ENCODE results near the gene MINAR1. TPM values are rescaled to one million over a fixed set of nuclear protein-coding genes. Genes with fewer than 3 reads are reported as not detected.
A peak's percentile ranks its signal among the peaks of the same experiment; 100 is the strongest.

The MINAR1 gene, protein sequence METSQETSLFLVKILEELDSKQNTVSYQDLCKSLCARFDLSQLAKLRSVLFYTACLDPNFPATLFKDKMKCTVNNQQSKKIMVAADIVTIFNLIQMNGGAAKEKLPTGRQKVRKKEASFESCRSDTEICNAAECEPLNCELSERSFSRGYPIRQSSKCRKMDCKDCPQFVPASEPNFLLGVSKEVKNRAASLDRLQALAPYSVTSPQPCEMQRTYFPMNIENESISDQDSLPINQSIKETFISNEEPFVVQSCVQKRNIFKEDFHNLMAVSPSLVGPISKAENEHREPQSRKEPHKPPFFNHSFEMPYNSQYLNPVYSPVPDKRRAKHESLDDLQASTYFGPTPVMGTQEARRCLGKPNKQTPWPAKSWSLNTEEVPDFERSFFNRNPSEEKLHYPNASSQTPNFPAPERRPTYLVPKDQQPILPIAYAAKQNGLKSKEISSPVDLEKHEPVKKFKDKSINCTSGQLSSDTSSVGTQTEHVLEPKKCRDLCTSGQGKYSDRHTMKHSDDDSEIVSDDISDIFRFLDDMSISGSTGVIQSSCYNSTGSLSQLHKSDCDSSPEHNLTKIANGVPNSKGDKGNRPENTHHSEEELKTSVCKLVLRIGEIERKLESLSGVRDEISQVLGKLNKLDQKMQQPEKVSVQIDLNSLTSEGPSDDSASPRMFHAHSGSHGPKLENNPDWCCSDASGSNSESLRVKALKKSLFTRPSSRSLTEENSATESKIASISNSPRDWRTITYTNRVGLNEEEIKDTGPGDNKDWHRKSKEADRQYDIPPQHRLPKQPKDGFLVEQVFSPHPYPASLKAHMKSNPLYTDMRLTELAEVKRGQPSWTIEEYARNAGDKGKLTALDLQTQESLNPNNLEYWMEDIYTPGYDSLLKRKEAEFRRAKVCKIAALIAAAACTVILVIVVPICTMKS
- under 1 TPM; 0.39 to 0.51 TPM for total RNA-seq

DNA sequence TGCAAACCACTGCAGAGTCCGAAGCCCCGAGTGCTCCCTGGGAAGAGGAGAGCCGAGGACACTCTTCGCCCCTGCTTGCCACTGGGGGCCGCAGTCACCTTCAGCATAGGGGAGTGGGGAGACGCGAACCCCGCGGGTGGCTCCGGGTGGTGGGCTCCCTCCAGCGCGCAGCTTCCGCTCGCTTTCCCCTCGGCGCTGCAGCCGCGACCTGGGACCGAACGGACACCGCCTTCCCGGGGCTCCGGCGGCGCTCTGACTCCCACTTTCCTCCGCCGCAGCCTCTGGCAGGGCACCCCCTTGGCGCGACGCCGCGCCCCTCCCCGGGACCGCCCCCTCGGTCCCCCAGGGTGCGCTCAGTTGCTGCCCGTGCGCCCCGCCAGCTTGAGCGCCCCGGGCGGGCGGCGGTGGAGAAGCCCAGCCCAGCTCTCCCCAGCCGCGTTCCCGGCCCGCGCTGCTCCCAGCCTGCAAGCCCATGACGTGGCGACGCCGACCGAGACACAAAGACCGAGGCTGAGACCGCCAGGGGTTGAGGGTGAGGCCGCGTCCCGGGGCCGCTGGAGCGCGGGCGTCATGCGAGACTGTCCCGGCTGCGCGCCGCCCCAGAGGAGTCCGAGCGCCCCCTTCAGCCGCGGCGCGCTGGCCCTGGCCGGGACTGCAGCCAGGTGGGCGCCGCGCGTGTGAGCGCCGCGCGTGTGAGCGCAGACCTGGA lies at the start of gene MINAR1:
Gene MINAR1 (plus strand): TSS at position 701 of the 709 bp plus-strand sequence. CDS start 23,812 bp downstream, outside the sequence.
- H3K4me1 Mint-ChIP-seq = peaks cover 4% of the 10 kb centered on the region
- no peak within 1 kb of the TSS for H3K27ac Mint-ChIP-seq
- H3K9me3 Mint-ChIP-seq (ENCODE audit: low read depth) = no peaks in the 10 kb centered on the region
- intact Hi-C loops (cut with DNase I, micrococcal nuclease) = no loop called here
- H3K27me3 Mint-ChIP-seq = peaks cover 60% of the 10 kb centered on the region
- H3K4me3 Mint-ChIP-seq = peak within 1 kb of the TSS; percentile 12
- peak; percentile 34 for DNase-seq
- POLR2A ChIA-PET = no interaction called here
- peak; percentile 26 for ATAC-seq
- H3K36me3 Mint-ChIP-seq (ENCODE audit: low read depth) = no peaks in the 10 kb centered on the region
- CTCF ChIA-PET = interaction anchor here (1.0 to 1.7 kb wide), 2 partner anchors 50 to 87 kb away, joined by 3 to 7 read pairs; no protein-coding TSS in a partner anchor

DNA sequence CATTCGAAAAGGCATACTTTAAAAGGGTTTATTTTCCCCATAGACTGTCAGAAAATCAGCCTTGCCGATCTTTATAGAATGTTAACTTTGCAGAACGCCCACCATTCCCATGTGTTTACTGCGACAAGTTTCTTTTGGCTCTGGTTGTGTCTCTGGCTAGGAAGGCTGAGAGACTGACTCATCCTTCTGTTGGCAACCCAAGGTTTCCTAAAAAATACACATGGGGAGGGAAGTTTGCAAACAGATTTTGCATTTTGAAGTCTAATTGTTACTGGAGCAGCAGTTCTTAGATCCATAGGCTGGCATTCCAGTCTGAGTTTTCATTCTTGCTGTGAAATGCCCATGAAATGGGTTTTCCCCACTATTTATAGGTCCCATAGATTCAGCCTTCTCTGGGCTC lies 37.9 kb upstream of the MINAR1 start:
- CTCF ChIA-PET = no interaction called here
- no peaks in the 10 kb centered on the region for H3K9me3 Mint-ChIP-seq (ENCODE audit: low read depth)
- intact Hi-C loops (cut with DNase I, micrococcal nuclease) = no loop called here
- no peak for DNase-seq
- no peaks in the 10 kb centered on the region for H3K4me1 Mint-ChIP-seq
- ATAC-seq = no peak
- H3K27me3 Mint-ChIP-seq = no peaks in the 10 kb centered on the region
- no peak overlapping the region for H3K27ac Mint-ChIP-seq
- POLR2A ChIA-PET = no interaction called here
- peaks cover 7% of the 10 kb centered on the region for H3K36me3 Mint-ChIP-seq (ENCODE audit: low read depth)
- no peak overlapping the region for H3K4me3 Mint-ChIP-seq

DNA sequence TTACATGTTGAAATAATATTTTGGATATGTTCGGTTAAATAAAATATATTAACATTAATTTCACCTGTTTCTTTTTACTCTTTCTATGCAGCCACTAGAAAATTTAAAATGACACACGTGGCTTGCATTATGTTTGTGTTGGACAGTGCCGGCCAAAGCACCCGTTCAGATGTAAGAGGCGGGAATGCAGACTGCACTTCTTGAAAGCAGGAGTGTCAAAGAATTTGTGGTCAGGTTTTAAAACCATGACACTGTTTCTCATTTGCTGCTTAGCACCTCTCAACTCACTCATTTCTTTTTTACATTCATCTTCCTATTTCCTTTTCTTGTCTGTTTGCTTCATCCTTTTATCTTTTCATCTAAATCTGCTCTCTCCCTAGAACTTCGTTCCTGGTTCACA lies 35.3 kb upstream of the MINAR1 start:
- Mint-ChIP-seq H3K36me3 (ENCODE audit: low read depth) (peaks cover 5% of the 10 kb centered on the region), H3K27me3 (no peaks in the 10 kb centered on the region), H3K9me3 (ENCODE audit: low read depth) (no peaks in the 10 kb centered on the region), H3K4me1 (no peaks in the 10 kb centered on the region), H3K4me3 (no peak overlapping the region), H3K27ac (no peak overlapping the region)
- intact Hi-C loops (cut with DNase I, micrococcal nuclease) = no loop called here
- DNase-seq (no peak), ATAC-seq (no peak)
- ChIA-PET CTCF (no interaction called here), POLR2A (no interaction called here)

DNA sequence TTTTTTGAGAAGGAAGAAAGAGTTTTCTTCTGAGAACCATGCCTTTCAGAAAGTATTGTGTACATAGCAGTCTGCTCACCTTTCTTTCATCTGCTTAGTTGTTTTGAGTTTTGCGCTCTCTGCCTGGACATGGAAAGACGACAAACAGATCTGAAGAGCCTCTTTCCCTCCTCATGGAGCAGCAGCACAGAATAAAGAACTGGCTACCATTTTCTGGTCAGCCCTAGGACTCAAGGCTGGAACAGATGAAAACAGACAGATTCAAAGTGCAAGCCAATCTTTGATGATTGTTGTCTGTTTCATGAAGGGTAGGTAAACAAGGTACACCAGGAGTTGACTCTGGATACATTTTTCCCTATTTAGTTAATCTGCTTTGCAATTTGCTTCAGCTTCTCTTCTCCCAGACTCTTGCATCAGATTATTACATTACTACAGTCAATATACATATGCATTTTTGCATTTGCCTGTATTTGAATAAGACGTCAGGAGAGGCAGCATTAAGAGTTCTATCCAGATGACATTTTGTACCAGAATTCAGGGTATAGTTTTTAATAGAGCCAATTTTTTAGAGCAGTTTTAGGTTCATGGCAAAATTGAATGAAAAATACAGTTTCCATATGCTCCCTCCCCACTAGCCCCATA lies 34.7 kb upstream of the MINAR1 start:
- Mint-ChIP-seq H3K4me1 (no peaks in the 10 kb centered on the region), H3K9me3 (ENCODE audit: low read depth) (no peaks in the 10 kb centered on the region), H3K27me3 (no peaks in the 10 kb centered on the region), H3K27ac (no peak overlapping the region), H3K36me3 (ENCODE audit: low read depth) (peaks cover 3% of the 10 kb centered on the region), H3K4me3 (no peak overlapping the region)
- intact Hi-C loops (cut with DNase I, micrococcal nuclease) = no loop called here
- DNase-seq (no peak), ATAC-seq (no peak)
- POLR2A ChIA-PET = no interaction called here
- CTCF ChIA-PET = no interaction called here

DNA sequence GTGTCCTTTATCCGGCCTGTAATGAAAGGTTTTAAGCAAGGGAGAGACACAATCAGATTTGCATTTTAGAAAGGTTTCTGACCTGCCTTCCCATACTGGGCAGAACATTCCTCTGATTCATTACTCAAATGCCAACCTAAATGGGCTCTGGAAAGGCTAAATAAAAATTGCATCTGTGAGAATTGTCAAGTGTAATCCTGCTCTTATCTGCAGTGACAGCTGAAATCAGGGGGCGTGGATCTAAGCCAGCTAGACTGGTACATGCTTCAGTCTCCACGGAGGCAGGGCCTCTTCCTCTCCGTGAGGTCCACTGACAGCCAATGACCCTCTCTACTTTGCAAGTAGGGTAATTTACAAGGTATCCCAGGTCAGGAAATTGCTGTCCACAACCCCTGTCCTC lies 32.5 kb upstream of the MINAR1 start:
- Mint-ChIP-seq H3K27ac (no peak overlapping the region), H3K36me3 (ENCODE audit: low read depth) (no peaks in the 10 kb centered on the region), H3K9me3 (ENCODE audit: low read depth) (no peaks in the 10 kb centered on the region), H3K4me3 (no peak overlapping the region), H3K4me1 (no peaks in the 10 kb centered on the region), H3K27me3 (no peaks in the 10 kb centered on the region)
- intact Hi-C loops (cut with DNase I, micrococcal nuclease) = no loop called here
- ChIA-PET CTCF (interaction anchor here (0.8 to 1.5 kb wide), 2 partner anchors 16 to 18 kb away, joined by 3 read pairs; no protein-coding TSS in a partner anchor), POLR2A (no interaction called here)
- no peak for ATAC-seq
- DNase-seq = no peak

DNA sequence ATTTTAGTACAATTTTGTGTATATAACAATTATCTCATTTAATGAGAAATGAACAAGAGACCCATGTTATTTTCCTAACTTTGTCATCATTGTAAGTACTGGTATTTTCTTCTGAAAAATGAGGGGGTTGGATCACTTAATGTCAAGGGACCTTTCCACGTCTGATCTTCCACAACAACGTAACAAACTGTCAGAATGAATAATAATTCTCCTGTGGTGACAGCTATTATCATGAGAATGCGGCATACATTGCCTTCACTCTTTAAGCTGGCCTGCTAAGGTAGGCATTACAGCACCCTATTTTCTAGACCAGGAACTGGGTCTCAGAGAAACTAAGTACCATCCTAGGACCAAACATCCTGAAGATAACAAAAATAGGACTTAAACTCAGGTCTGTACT lies 31.5 kb upstream of the MINAR1 start:
- Mint-ChIP-seq H3K27me3 (no peaks in the 10 kb centered on the region), H3K27ac (no peak overlapping the region), H3K36me3 (ENCODE audit: low read depth) (no peaks in the 10 kb centered on the region), H3K9me3 (ENCODE audit: low read depth) (no peaks in the 10 kb centered on the region), H3K4me1 (no peaks in the 10 kb centered on the region), H3K4me3 (no peak overlapping the region)
- DNase-seq (no peak), ATAC-seq (no peak)
- CTCF ChIA-PET = interaction anchor here (1.5 kb wide), 1 partner anchor 19 kb away, joined by 3 read pairs; no protein-coding TSS in a partner anchor
- POLR2A ChIA-PET = no interaction called here
- intact Hi-C loops (cut with DNase I, micrococcal nuclease) = no loop called here

DNA sequence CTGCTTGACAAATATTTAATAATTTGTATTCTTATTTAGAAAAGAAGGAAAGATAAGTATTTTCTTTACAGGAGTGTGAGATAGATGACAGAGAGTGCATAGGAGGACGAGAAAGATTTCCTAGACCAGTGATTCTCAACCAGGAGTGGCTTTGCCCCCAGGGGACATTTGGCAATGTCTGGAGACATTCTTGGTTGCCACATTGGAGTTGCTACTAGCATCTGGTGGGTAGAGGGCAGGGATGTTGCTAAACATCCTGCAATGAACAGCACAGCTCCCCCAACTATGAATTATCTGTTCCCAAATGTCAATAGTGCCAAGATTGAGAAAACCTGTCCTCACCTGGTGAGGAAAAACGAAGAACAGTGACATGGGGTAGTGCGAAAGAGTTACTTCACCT lies 30.8 kb upstream of the MINAR1 start:
- H3K36me3 Mint-ChIP-seq (ENCODE audit: low read depth) = no peaks in the 10 kb centered on the region
- DNase-seq (no peak), ATAC-seq (no peak)
- H3K4me3 Mint-ChIP-seq = no peak overlapping the region
- H3K27me3 Mint-ChIP-seq = no peaks in the 10 kb centered on the region
- H3K27ac Mint-ChIP-seq = no peak overlapping the region
- CTCF ChIA-PET = no interaction called here
- POLR2A ChIA-PET = no interaction called here
- no peaks in the 10 kb centered on the region for H3K4me1 Mint-ChIP-seq
- intact Hi-C loops (cut with DNase I, micrococcal nuclease) = no loop called here
- no peaks in the 10 kb centered on the region for H3K9me3 Mint-ChIP-seq (ENCODE audit: low read depth)

DNA sequence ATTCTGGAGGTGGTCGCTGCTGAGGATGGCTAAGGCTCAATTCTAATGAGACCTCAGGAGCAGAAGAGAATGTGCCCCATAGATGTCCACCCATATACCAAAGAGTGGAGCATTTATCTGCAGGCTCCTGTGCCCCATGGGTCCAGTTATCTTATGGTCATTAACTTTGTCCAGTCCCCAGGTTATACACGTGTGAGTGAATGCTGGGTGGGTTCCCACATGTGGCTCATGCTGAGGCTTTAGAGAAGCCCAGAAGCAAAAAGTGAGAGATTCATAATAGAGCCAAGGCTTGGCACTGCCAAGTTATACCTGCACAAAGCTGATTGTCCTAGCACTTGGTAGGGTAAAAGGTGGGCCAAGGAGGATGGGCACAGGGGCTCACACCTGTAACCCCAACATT lies 30.0 kb upstream of the MINAR1 start:
- Mint-ChIP-seq H3K4me1 (no peaks in the 10 kb centered on the region), H3K27me3 (no peaks in the 10 kb centered on the region), H3K4me3 (no peak overlapping the region), H3K36me3 (ENCODE audit: low read depth) (no peaks in the 10 kb centered on the region), H3K27ac (no peak overlapping the region), H3K9me3 (ENCODE audit: low read depth) (no peaks in the 10 kb centered on the region)
- ChIA-PET CTCF (no interaction called here), POLR2A (no interaction called here)
- DNase-seq (no peak), ATAC-seq (no peak)
- intact Hi-C loops (cut with DNase I, micrococcal nuclease) = no loop called here

DNA sequence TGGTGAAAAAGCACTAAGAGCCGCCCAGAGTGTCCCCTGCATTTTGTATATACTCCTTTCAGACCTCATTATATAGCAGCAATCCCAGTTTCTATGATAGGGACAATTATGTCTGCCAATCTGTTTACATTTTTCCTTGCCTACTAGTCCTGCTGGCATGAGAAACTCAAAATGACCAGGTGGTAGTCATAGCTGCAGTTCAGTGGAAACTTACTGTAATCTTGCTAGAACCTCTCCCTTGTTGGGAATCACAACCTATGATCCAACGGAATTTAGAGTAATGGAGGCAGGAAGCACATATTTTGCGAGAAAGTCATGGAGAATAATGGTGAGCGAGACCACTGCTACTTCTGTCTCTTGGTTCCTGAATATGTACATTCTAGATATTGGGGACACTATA lies 28.6 kb upstream of the MINAR1 start:
- ChIA-PET CTCF (interaction anchor here (1.0 kb wide), 1 partner anchor 123 kb away, joined by 3 read pairs; no protein-coding TSS in a partner anchor), POLR2A (interaction anchor here (0.8 kb wide), 1 partner anchor 948 kb away, joined by 4 read pairs; no protein-coding TSS in a partner anchor)
- Mint-ChIP-seq H3K36me3 (ENCODE audit: low read depth) (no peaks in the 10 kb centered on the region), H3K27ac (no peak overlapping the region), H3K27me3 (no peaks in the 10 kb centered on the region), H3K9me3 (ENCODE audit: low read depth) (no peaks in the 10 kb centered on the region), H3K4me3 (no peak overlapping the region), H3K4me1 (no peaks in the 10 kb centered on the region)
- DNase-seq = no peak
- intact Hi-C loops (cut with DNase I, micrococcal nuclease) = no loop called here
- no peak for ATAC-seq

DNA sequence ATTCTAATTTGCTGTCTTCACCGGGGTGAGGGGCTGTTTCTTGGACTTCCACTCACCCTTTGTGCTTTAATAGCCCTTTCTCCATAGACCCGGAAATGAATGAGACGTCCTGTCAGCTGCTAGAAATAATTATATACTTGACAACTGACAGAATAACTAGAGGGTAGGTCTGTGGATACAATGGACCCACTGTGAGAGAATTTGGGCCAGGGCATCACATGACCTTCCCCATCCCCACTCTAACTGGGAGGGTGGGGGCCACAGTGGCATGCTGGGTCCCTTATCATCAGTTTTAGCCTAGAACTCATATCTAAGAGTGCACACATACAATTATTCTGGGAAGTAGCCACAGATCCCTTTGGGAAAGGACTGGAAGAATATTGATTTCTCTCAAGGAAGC lies 25.9 kb upstream of the MINAR1 start:
- Mint-ChIP-seq H3K4me1 (no peaks in the 10 kb centered on the region), H3K9me3 (ENCODE audit: low read depth) (no peaks in the 10 kb centered on the region), H3K4me3 (no peak overlapping the region), H3K36me3 (ENCODE audit: low read depth) (no peaks in the 10 kb centered on the region), H3K27me3 (no peaks in the 10 kb centered on the region), H3K27ac (no peak overlapping the region)
- ChIA-PET POLR2A (no interaction called here), CTCF (no interaction called here)
- intact Hi-C loops (cut with DNase I, micrococcal nuclease) = no loop called here
- DNase-seq (no peak), ATAC-seq (no peak)

DNA sequence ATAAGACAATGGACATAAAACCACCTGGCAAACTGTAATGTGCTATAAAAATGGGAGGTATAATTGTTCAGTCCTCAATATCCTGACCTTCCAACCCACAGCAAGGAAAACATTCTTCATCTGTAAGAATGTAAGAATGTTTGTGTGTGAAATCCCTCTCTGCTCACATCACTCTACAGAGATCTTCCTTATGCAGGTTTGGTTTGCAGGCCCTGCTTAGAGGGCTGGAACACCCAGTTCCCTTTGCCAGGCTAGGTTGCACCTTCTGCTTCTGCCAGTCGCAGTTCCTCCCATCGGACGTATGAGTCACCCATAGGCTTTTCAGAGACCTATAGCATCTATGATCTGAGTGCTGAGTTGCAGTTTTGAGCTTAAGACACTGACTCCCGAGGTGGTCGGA lies 24.1 kb upstream of the MINAR1 start:
- no peak for DNase-seq
- no peaks in the 10 kb centered on the region for H3K9me3 Mint-ChIP-seq (ENCODE audit: low read depth)
- intact Hi-C loops (cut with DNase I, micrococcal nuclease) = no loop called here
- CTCF ChIA-PET = no interaction called here
- no peak for ATAC-seq
- no peak overlapping the region for H3K27ac Mint-ChIP-seq
- H3K27me3 Mint-ChIP-seq = no peaks in the 10 kb centered on the region
- no peak overlapping the region for H3K4me3 Mint-ChIP-seq
- no peaks in the 10 kb centered on the region for H3K4me1 Mint-ChIP-seq
- POLR2A ChIA-PET = no interaction called here
- peaks cover 7% of the 10 kb centered on the region for H3K36me3 Mint-ChIP-seq (ENCODE audit: low read depth)

Measured in activated CD4-positive, alpha-beta T cell treated with anti-CD3 and anti-CD28 coated beads for 36 hours (primary cell).